IMR-90 (cell line): ENCODE measurements around the gene PHKB.

Experiments
- BHLHE40 ChIP-seq: fragments of 150-350 bp; IDR thresholded peaks from 2 replicates; pipeline ENCODE4 v1.6.1; 2016; ENCODE audit warnings: mild to moderate bottlenecking, low read depth, low read length
- CEBPB ChIP-seq: IDR thresholded peaks from 2 replicates; pipeline ENCODE4 v1.6.1; 2012; ENCODE audit warnings: low read depth, low read length, improper control_type of control experiment
- CHD1 ChIP-seq: IDR thresholded peaks from 2 replicates; pipeline ENCODE4 v1.6.1; 2012; ENCODE audit warnings: low read depth, low read length, improper control_type of control experiment
- CTCF ChIP-seq: conservative IDR thresholded peaks from 2 replicates; pipeline ENCODE4 v1.5.1; 2012; ENCODE audit warnings: mild to moderate bottlenecking, low read depth, low read length, improper control_type of control experiment
- ELK1 ChIP-seq: fragments of 150-350 bp; IDR thresholded peaks from 2 replicates; pipeline ENCODE4 v1.6.1; 2016; ENCODE audit warnings: low read depth, mild to moderate bottlenecking, low read length, moderate library complexity, borderline replicate concordance
- FOS ChIP-seq: fragments of 150-350 bp; IDR thresholded peaks from 2 replicates; pipeline ENCODE4 v1.6.1; 2016; ENCODE audit warnings: low read depth, low read length
- MAZ ChIP-seq: IDR thresholded peaks from 2 replicates; pipeline ENCODE4 v1.6.1; 2012; ENCODE audit warnings: low read depth, mild to moderate bottlenecking, low read length, improper control_type of control experiment, moderate library complexity, borderline replicate concordance
- MXI1 ChIP-seq: IDR thresholded peaks from 2 replicates; pipeline ENCODE4 v1.6.1; 2012; ENCODE audit warnings: low read depth, mild to moderate bottlenecking, low read length, moderate library complexity, borderline replicate concordance
- POLR2A ChIP-seq: IDR thresholded peaks from 2 replicates; pipeline ENCODE4 v1.6.1; 2012; ENCODE audit warnings: mild to moderate bottlenecking, low read depth, low read length
- RAD21 ChIP-seq: IDR thresholded peaks from 2 replicates; pipeline ENCODE4 v1.6.1; 2012; ENCODE audit warnings: low read length, improper control_type of control experiment
- RCOR1 ChIP-seq: IDR thresholded peaks from 2 replicates; pipeline ENCODE4 v1.6.1; 2012; ENCODE audit warnings: mild to moderate bottlenecking, low read length, improper control_type of control experiment; ENCODE audit not compliant: insufficient replicate concordance
- RFX5 ChIP-seq: IDR thresholded peaks from 2 replicates; pipeline ENCODE4 v1.8.0; 2012; ENCODE audit warnings: low read depth, mild to moderate bottlenecking, low read length, moderate library complexity
- SMC3 ChIP-seq: fragments of 150-350 bp; IDR thresholded peaks from 2 replicates; pipeline ENCODE4 v1.6.1; 2016; ENCODE audit warnings: low read depth, mild to moderate bottlenecking, antibody characterized with exemption, low read length, moderate library complexity

- TF ChIP-seq CTCF (no peak), POLR2A (no peak), RAD21 (no peak), FOS (no peak), MXI1 (no peak), RFX5 (no peak), MAZ (no peak), BHLHE40 (no peak), CEBPB (no peak), CHD1 (no peak), SMC3 (no peak), ELK1 (no peak), RCOR1 (no peak)
Observed at GRCh38 chr16:47700857-47701587, 239.9 kb downstream of the PHKB start.
